D721Med (cell line): ENCODE results near the gene SCG2.

Experiments
- DNase-seq: peaks from one replicate; pipeline ENCODE4 v3.0.0; 2011; ENCODE audit warnings: low spot score; ENCODE audit not compliant: insufficient read length
- FAIRE-seq: peaks from 2 replicates; lab custom pipeline; 2011; peaks lifted over from hg19 to GRCh38; lab: Jason Lieb, UNC
- TF ChIP-seq, protein P1 (sequence below): IDR thresholded peaks from 2 replicates; pipeline ENCODE4 v1.5.1; 2012; ENCODE audit warnings: mild to moderate bottlenecking, control low read depth; ENCODE audit not compliant: insufficient read depth; ENCODE audit errors: missing control alignments

Gene SCG2

GRCh38 chr2:223612501-223612900, 10.3 kb upstream of the SCG2 start:
- FAIRE-seq (no peak), DNase-seq (no peak)
- TF ChIP-seq, protein P1, sequence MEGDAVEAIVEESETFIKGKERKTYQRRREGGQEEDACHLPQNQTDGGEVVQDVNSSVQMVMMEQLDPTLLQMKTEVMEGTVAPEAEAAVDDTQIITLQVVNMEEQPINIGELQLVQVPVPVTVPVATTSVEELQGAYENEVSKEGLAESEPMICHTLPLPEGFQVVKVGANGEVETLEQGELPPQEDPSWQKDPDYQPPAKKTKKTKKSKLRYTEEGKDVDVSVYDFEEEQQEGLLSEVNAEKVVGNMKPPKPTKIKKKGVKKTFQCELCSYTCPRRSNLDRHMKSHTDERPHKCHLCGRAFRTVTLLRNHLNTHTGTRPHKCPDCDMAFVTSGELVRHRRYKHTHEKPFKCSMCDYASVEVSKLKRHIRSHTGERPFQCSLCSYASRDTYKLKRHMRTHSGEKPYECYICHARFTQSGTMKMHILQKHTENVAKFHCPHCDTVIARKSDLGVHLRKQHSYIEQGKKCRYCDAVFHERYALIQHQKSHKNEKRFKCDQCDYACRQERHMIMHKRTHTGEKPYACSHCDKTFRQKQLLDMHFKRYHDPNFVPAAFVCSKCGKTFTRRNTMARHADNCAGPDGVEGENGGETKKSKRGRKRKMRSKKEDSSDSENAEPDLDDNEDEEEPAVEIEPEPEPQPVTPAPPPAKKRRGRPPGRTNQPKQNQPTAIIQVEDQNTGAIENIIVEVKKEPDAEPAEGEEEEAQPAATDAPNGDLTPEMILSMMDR, result no peak

- no peak for FAIRE-seq
- TF ChIP-seq, protein P1, result no peak
These were observed 8.9 kb upstream of the SCG2 start for GRCh38 chr2:223611061-223611460.

GRCh38 chr2:223607476-223607875, 5.3 kb upstream of the SCG2 start:
- TF ChIP-seq, protein P1, result no peak
- FAIRE-seq (no peak), DNase-seq (no peak)

More at GRCh38 chr2:223611061-223611460, 8.9 kb upstream of the SCG2 start:
- DNase-seq, result no peak

DNA sequence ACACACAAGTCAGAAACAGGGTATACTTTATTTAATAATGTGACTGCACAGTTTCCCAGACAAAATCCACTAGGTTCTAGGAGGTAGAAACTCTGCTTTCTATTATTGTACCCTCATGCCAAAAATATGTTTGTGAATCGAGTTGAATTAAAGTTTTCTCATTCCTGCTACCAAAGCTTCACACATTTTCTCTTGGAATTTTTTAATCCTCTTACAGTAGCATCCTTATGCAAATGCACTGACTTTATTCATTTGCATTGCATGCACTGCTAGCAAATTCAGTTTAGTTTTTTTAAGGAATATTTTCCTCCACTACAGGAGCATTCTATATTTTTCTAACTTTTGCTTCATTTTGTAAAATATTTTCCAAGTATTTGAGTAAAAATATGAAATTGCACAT, 4.8 kb upstream of the SCG2 start:
- FAIRE-seq (no peak), DNase-seq (no peak)
- TF ChIP-seq, protein P1, result no peak

- TF ChIP-seq, protein P1, result no peak
- no peak for DNase-seq
- FAIRE-seq, result no peak
These were observed 2.1 kb upstream of the SCG2 start for GRCh38 chr2:223604231-223604630.

DNA sequence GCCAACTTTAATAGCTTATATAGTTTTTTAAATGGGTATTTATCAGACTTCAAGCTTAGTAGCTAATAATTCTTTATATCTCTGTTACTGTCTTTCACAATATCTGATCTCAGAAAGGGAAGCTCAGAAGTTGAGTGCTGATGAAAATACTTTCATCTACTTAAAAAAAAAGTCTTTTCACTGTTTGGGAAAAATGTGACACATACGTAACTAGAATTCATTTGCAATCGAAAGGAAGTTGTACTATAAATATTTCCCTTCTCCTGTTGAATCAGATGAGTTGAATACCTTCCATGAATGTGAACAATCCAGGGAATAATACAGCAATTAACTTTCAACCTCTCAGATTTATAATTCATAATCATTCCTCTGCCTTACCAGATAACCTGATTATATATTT, 811 bp upstream of the SCG2 start:
- TF ChIP-seq, protein P1, result no peak
- no peak for DNase-seq
- no peak for FAIRE-seq

- DNase-seq (no peak), FAIRE-seq (no peak)
- TF ChIP-seq, protein P1, result no peak
These were observed 1.1 kb downstream of the SCG2 start for GRCh38 chr2:223601018-223601417.
